Breast epithelium (tissue), 3 donors: ENCODE measurements around the gene CD200.

Source experiments
- POLR2A ChIP-seq: fragments of 450-650 bp; IDR thresholded peaks from one replicate; pipeline ENCODE4 v1.6.1; 2016; ENCODE audit warnings: antibody characterized with exemption, mild to moderate bottlenecking, moderate library complexity
- TF ChIP-seq, protein P1 (sequence below), 3 donors: fragments of 450-650 bp; IDR thresholded peaks; one replicate each; pipeline ENCODE4 v1.5.1; 2016 to 2017; ENCODE audit warnings: antibody characterized with exemption in 3 of 3, mild to moderate bottlenecking in 3 of 3, moderate library complexity in 3 of 3

DNA sequence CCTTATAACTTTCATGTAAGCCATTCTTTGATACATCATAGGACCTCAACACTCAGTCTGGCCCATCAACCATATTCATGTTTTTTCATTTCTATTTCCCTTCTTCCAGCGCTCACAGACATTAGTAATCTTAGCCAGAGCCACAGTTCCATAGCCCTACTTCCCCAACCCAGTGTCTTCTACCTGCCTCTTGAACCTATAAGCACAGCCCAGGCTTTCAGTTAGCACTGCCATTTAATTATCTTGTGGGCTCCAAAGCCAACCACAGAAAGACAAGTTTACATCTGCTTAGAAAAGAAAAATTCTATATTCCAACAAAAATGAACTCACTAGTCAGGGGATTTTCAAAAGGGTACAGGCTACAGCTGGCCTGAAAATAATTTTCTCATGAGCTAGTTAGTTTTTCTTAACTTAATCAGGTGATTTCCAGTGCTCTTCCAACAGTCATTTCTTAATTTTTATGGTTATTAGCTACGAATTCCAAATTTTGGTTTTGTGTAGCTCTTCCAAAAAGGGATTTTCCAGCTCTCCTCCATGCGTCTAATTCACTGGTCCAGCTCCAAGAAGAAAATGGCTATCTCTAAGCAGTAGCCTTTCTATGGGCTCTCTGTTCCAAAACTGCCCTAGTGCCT is 13.7 kb downstream of the CD200 start:
- TF ChIP-seq, protein P1, sequence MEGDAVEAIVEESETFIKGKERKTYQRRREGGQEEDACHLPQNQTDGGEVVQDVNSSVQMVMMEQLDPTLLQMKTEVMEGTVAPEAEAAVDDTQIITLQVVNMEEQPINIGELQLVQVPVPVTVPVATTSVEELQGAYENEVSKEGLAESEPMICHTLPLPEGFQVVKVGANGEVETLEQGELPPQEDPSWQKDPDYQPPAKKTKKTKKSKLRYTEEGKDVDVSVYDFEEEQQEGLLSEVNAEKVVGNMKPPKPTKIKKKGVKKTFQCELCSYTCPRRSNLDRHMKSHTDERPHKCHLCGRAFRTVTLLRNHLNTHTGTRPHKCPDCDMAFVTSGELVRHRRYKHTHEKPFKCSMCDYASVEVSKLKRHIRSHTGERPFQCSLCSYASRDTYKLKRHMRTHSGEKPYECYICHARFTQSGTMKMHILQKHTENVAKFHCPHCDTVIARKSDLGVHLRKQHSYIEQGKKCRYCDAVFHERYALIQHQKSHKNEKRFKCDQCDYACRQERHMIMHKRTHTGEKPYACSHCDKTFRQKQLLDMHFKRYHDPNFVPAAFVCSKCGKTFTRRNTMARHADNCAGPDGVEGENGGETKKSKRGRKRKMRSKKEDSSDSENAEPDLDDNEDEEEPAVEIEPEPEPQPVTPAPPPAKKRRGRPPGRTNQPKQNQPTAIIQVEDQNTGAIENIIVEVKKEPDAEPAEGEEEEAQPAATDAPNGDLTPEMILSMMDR (IDR thresholded peaks at IDR 0.05): no peak
- no peak for TF ChIP-seq POLR2A
